ENCODE data around the gene NKAIN1.

DNA sequence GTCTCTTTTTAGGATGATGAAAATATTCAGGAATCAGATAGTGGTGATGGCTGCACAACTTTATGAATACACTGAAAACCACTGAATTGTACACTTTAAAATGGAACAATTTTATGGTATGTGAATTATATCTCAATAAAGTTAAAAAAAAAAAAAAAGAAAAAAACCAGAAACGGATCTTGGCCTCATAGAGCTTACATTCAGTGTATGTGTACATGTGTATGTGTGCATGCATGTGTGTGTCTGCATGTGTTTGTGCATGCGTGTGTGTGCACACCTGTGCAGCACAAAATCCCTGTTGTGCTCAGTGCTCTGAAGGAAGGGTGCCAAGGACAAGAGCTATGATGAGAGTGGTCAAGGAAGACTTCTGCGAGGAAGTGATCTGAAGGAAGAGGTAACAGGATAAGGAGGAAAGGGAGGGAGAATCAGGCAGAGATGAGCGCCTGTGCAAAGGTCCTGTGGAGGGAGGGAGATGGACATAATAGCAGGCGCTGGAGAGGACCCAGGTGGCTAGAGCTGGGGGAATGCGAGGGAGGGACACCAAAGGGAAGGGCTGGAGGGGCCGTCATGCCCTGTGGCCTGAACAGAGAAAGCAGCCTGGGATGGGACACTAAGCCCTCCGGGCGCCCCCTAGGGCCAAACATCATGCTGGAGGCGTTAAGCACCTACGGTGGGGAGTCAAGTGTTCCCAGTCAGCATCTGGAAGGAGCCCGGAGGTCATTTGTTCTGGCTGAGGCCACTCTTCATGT, 25.2 kb downstream of the NKAIN1 start:
- no peak for TF ChIP-seq POLR2A (IDR thresholded peaks at IDR 0.05)
- TF ChIP-seq, protein P1, sequence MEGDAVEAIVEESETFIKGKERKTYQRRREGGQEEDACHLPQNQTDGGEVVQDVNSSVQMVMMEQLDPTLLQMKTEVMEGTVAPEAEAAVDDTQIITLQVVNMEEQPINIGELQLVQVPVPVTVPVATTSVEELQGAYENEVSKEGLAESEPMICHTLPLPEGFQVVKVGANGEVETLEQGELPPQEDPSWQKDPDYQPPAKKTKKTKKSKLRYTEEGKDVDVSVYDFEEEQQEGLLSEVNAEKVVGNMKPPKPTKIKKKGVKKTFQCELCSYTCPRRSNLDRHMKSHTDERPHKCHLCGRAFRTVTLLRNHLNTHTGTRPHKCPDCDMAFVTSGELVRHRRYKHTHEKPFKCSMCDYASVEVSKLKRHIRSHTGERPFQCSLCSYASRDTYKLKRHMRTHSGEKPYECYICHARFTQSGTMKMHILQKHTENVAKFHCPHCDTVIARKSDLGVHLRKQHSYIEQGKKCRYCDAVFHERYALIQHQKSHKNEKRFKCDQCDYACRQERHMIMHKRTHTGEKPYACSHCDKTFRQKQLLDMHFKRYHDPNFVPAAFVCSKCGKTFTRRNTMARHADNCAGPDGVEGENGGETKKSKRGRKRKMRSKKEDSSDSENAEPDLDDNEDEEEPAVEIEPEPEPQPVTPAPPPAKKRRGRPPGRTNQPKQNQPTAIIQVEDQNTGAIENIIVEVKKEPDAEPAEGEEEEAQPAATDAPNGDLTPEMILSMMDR (IDR thresholded peaks at IDR 0.05): no peak

Data from heart left ventricle (tissue), 13 donors.